Renal cortical epithelial cell (primary cell): ENCODE data around the gene SLC24A3. TPM values are rescaled to one million over a fixed set of nuclear protein-coding genes. Genes with fewer than 3 reads are reported as not detected.

Source experiments
- DNase-seq: peaks from one replicate; pipeline ENCODE4 v3.0.0-alpha.2; 2011; ENCODE audit warnings: low read depth
- total RNA-seq: library from RNA; depleted of rRNA; stranded (reverse); fragments of >200 nt; gene quantifications from 2 replicates; pipeline ENCODE4 v1.2.3, GENCODE V29; 2014

The SLC24A3 gene
- total RNA-seq, 1 donor from 2014 or later = 0.10 TPM

DNA sequence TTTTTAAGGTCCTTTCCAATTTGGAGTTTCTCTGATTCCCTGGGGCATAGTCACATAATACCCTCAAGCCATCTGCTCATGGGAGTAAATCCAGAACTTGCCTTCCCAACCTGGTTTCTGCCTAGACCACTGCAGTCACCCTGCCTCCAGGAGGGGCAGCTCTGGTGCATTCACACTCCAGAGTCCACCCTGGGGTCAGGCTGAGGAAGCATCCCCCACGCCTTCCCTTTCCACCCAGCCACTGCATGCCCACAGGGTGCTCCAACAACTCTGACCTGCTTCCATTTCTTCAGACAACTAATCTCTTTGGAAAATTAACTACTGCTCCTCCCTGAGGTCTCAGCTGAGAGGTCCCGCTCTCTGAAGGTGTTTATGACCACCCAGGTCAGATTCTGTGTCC is 334.2 kb downstream of the SLC24A3 start:
- no peak for DNase-seq

DNA sequence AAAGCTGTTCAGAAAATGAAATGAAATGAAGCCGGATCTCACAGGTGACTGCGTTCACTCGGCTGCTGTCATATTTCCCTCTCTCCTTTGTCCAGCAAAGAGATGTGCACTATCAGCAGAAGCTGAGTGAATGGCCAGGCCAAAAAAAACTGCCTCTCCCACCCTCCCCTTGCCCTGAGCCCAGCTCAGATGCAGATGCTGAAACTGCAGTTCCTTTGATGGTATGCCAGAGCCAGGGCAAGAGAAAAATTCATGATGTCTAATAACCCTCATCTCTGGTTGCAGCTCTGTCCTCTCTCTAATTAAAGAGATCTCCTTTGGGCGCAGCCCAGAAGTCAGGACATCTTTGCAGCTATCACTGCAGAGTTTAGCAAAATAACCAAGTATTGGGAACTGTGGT is 335.1 kb downstream of the SLC24A3 start:
- no peak for DNase-seq

DNA sequence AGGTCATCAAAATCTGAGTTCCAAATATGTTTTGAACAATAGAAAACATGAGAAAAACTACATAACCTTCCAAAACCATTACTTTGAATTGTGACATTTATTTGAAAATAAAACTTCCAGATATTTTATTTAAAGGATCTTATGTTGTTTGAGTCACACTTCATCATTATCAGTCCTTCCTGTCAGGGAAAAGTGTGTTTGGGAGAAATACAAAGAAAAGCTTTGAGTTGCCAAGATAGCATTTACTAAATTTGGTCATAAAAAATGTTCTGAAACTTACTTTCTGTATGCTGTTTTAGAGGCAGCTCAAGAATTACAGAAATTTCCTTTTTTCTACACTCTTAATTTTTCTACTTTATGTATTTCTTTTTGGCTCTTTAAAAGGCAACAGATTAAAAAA is 337.5 kb downstream of the SLC24A3 start:
- no peak for DNase-seq

DNA sequence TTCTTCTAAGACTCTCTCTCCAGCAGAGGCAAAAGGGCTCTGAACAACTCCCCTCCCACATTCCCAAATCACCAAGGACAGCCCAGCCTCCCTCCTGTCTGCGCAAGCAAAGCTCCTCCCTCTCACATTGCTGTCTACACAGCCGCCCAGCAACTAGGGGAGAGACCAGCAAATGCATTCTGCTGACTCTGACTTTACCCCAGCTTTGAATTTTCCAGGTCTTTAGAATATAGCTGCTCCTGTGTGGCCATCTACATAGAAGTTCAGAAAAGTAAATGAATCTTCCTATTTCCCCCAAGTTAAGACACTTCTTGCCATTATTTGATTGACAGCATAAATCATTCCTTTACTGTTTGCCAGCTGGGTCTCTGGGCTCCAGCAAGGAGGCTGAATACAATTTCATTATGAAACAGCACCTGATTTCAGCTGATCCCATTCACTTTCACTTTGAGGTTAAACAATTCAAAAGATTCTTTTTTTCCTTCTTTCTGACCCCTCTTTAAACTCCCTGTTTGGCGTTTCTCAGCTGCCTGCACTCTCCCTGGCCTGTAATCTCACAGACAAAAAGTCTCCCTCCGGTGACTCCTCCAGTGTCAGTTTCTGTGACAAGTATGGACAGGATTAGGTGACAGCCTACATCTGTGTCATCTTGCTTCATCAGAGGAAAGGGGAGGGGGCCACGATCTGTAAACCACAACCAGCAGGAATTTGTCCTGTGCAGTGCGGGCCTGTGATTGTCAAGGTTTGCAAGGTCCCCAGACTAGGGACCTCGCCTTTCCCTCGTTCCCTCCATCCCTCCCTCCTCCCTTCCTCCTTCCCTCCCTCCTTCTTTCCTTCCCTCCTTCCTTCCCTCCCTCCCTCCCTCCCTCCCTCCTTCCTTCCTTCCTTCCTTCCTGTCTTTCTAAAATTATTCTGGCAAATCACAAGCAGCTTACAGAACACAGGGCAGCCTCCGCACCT is 340.1 kb downstream of the SLC24A3 start:
- DNase-seq = peak; percentile 20

DNA sequence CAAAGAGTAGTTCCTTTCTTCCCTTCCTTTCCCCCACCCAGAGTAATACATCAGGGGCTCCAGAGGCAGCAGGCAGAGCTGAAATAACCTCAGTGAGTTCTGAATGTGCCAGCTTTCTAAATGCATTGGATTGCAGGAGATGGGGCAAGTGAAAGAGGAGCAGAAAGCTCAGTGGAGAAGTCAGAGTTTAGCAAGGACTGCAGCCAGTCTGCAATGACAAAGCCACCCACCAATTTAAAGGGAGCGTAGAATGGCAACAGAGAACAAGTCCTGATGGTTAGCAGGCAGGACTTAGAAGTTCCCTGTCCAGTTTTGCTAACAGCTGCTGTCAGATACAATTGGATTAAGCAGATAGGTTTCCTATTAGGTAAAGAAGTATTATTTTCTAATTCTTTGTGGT is 342.2 kb downstream of the SLC24A3 start:
- no peak for DNase-seq

DNA sequence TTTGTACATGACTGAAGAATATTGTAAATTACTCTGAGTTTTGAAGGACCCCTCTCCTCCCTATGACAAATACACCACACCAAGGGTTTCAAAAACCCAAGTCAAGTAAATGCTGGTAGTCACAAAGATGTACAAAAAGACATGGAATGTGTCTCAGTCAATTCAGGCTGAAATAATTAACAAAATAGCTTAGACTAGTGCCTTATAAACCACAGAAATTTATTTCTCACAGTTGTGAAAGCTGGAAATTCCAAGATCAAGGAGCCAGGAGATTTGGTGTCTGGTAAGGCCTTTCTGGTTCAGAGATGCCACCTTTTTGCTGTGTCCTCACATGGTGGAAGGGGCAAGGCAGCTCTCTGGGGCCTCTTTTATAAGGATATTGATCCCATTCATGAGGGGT is 343.3 kb downstream of the SLC24A3 start:
- no peak for DNase-seq

DNA sequence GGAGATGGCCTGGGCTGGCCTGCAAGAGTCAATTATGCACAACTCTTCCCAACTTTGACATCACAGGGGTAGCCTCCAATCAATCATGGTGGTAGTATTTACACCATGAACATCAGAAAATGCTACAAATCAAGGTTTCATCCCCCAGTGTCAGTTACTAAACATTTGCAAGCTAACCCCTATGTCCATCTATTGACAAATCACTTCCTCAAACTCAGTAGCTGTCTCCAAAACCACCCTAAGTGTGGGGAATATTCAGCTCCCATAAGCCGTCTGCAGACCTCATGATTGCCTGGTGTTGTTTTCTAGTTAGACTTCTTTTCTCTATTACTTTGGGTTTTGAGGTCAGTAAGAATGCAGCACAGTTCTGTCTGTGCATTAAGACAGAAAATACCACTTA is 344.8 kb downstream of the SLC24A3 start:
- no peak for DNase-seq

DNA sequence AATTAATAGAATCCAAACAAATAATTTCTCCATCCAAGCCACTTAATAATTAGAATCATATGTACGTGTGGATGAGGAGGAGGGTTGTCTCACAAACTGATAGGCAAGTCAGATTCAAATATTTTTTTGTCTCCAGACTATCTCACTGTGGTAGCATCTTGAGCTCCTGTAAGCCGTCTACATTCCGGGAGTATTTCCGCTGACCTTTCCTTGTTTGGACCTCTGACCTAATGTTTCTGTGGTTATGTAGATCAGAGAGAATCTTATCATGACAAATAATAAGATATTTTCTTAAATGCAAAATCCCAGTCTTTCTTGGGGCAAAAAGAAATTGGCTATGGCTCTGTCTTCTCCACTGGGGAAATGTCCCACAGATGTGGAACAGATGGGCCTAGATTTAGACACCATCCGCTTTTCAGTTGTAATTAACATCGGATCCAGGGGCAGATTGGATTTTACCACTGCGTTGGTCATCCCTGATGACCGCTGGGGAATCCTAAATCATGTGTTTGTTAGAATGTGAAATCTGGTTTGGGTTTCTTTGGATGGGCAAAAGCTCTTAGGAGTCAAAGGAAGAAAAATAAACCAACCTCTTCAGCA is 348.5 kb downstream of the SLC24A3 start:
- no peak for DNase-seq

DNA sequence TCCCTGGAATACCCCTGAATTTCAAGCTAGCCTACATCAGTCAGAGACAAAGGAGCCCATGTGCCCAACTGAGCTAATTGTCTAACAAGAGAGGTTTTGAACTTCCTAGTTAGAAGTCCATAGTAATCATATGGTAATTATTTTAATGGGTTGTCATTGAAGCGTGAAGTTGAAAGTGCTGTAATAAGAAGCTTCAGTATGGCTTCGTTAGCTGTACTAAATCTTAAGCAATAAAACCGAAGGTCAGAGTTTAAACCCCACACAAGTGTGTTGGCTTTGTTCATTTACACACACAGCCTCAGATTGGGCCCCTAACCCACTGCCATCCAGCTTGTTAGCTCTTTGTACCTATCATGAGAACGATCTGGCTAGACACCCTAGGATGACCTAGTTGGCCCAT is 350.0 kb downstream of the SLC24A3 start:
- no peak for DNase-seq

DNA sequence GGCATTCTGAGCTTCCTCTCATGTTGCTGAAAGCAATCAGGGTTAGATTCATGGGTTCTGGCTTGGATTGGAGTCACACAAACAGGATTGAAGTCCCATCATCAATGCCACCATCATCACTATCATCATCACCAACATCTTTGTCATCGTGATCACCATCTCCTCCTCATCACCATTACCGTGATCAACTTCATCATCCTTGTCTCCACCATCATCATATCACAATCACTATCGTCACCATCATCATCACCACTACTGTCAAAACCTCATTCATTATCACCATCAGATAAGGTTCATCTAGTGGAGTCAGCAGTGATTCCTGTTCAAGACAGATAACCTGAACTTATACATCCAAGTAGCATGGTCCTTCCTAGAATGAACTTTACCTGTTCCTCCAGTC is 351.8 kb downstream of the SLC24A3 start:
- DNase-seq = no peak

DNA sequence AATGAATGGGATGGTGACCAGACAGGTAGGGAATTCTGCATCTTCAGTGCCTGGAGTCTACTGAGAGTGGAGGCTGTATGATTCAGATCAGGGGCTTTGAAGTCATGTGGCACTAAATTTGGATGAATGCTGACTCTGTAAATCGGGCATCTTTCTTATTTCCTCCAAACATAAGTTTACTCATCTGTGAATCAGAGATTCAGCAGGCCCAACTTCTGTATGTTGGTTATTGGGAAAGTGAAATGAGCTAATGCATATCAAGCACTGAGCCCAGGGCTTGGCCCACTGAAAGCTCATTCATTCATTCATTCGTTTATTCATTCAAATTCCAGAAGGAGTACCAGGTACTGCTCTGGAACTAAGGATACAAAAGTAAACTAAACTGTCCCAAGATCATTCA is 353.3 kb downstream of the SLC24A3 start:
- no peak for DNase-seq

DNA sequence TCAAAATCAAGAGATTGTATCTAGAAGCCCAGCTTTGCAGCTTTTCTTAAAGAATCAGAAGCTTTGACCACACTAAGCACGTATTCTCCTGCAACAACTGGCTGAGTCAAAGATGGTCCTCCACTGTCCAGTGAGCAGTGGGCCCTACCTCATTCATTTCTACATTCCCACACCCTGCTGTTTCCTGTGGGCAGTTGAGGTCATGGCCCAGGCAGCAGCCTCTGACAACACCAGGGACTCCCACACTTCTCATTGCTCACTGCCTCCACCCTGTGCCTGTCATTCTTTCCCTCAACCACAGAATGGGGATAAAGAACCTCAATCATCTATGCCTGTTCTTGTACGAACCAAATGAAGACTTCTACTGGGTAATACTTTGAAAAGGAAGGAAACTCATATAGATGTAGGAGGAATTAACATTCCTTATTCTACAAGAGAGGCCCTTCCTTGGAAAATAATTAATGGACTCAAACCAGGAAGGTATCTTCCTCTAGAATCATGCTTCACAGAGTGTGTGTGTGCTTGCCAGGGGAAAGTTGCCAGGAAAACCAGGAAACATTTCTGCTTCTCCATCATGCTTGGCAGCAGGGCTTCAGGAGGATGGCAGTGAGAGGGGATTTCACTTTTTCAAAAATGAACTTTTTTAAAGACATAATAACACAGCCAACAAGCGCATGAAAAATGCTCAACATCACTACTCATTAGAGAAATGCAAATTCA is 353.9 kb downstream of the SLC24A3 start:
- DNase-seq = peak; percentile 82

DNA sequence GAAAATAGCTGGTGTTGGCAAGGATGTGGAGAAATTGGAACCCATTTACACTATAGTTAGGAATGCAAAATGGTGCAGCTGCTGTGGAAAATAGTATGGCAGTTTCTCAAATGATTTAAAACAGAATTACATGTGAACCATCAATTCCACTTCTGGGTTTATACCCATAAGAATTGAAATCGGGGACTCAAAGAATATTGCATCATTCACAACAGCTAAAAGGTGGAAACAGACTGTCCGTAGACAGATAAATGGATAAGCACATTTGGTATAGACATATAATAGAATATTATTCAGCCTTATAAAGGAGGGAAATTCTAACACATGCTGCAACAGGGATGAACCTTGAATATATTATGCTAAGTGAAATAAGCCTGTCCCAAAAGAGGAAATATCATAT is 355.7 kb downstream of the SLC24A3 start:
- no peak for DNase-seq

DNA sequence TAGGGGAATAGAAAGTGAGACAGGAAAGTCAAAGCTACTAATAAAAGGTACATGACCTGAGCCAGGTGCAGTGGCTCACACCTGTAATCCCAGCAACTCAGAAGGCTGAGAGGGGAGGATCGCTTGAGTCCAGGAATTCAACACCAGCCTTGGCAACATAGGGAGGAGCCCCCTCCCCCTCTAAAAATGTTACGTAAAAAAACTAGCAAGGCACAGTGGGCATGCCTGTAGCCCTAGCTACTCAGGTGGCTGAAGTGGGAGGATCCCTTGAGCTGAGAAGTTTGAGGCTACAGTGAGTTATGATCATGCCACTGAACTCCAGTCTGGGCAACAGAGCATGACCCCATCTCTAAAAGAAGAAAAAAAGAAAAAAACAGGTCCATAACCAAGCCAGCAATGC is 359.6 kb downstream of the SLC24A3 start:
- no peak for DNase-seq

DNA sequence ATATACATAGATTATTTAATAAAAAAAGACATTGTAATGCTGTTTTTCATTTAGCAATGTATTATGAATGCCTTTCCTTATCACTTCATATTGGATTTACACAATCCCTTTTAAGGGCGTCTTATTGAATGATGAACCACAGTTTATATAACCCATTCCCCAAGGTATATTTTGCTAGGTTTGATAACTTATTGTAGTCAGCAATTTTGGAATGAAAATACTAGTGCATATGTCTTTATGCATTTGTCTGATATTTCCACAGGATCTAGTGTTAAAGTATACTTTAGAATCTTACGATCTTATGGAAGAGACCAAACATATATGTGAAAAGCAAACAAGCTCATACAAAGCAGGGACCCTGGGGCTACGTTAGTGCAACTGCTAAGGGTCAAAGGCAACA is 365.2 kb downstream of the SLC24A3 start:
- DNase-seq = no peak

DNA sequence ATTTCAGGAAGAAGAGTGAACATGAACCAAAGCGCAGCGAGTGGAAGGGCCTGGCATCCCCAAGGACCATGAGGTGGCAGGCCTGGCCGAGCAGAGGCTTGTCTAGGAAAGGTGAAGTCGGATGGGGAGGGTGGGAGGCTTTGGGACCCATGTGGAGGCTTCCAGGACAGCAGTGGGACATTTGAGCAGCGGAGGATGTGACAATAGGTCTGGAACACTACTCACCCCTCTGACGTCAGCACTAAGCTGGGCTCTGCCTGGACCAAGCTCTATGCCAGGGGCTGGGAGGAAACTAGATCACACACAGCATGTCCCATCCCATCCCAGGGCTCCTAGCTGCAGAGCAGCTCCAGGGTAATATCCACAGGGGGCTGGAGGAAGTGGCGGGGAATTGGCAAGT is 370.3 kb downstream of the SLC24A3 start:
- DNase-seq = no peak

DNA sequence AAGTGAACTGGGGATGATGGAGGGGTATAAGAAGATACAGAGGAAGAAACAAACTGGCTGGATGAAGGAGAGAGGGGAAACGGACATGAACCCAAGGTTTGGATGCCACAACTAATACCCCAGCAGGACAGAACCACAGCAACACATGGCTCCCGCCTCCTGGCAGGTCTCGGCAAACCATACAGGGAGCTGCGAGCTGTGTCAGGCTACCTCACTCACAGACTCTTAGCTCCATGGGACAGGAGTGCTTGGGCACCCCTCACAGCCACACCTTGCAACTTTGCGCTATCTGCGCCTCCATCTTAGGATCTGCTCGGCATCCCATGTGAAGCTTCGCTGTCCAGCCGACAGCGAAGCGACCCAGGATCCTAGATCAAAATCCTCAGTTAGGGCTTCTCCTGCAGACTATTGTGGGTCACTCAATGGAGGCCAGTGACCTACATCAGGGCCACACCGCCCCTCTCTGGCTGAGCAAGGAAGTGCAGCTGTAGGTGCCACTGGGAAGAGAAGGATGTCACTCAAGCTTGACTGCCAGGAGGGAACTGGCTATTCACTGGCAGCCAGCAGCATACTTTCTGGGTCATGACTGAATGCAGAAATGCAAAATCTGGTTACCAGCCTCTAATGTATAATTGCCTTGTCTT is 371.2 kb downstream of the SLC24A3 start:
- DNase-seq = peak; percentile 21

DNA sequence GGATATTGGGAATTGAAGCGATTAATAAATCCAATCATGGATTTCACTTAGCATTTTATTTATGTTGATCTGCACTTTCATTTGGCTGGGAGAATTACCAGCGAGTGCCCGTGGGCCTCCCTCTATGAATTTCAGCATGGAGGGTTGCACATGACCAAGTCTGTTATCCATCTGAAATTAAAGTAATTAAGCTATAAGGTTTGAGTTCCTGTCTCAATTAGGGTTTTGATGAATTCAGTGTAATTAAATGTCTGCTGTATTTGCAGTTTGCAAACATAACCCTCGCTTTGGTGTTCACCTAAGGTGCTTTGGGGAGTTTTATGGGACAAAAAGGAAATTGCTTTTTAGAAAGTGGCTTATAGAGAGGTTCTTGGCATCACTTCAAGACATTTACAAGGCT is 375.8 kb downstream of the SLC24A3 start:
- no peak for DNase-seq

DNA sequence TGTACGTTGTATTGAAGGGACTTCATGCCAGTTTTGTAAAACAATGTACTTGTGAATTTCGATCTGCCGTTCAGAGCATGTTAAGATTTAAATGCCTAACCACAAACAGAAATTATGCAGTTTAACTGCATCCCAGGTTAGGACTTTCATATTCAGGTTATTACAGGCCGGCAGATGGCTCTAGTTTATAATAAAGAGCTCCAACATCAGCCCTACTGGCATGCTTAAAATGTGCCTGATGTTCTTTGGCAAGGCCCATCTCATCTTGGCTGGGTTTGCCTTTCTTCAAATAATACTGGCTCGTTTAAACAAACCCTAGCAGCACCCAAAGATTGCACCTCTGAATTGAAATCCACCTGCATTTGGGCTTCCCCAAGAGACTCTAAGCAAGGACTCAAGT is 376.3 kb downstream of the SLC24A3 start:
- DNase-seq = no peak

DNA sequence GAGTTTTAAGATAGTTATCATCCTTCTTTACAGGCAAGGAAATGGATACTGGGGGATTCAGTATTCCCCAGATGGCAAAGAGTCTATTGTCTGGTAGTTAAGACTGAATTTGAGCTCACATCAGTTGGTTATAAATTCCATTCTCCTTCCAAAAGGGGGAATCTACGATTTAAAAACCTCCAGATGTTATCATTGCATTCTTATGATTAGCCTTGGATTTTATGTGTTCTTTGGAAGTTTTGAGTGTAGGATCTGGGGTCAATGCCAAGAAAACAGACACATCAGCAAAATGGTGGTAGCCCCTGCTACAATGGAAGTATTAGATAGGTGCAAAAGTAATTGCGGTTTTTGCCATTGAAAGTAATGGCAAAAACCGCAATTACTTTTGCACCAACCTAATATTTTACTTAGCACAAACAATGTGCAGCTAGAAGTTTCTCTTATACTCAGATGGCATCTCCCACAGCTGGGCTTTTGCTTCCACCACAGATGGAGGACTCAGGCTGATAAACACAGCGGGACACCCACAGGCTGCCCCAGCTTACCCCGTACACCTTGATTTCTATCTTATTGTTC is 377.4 kb downstream of the SLC24A3 start:
- no peak for DNase-seq

DNA sequence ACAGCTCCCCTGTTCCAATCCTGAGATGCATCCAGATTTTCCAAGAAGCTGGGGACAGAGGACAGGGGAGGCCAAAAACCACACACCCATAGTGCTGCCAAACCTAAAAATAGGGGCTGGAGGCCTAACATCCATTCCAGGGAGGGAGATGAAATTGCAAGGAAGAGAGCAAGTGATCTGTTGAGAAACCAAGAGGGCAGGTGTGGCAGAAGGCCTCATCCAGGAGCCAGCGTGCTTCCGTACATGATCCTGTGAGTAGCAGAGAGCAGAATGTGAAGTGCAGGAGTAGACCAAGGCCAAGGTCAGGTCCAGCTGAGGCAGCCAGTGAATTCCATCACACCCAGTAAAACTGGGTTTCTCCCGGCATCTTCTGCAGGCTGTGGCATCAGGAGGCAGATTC is 377.9 kb downstream of the SLC24A3 start:
- DNase-seq = no peak

DNA sequence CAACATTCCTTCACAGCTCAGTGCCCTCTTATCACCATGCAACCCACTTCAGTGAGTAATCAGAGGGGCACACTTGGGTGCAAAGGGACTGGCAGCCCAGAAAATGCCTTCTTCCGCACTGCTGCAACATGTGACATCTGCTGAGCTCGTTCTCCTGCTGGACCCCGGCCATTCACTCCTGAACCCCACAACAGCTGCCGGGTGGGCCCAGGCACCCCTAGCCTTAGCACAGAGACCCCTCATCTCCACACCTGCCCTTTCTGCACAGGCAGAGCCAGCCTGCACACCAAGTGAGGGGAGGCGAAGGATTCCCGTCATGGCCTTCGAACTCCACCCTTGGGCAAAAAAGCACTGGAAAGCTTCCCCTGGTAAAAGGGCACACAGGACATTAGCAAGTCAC is 381.3 kb downstream of the SLC24A3 start:
- no peak for DNase-seq
